Right lobe of liver (tissue), 6 donors: ENCODE data around the gene AKAP7. TPM values are rescaled to one million over a fixed set of nuclear protein-coding genes. Genes with fewer than 3 reads are reported as not detected.

Source experiments
- ATAC-seq, 4 donors: fragments of 200-7000 bp; cut with Tn5 transposase; one replicate each; pipeline ENCODE4 v1.9.1; 2020; ENCODE audit warnings: mild to moderate bottlenecking in 4 of 4, moderate library complexity in 4 of 4
- DNase-seq, 3 donors: peaks; one replicate each; pipeline ENCODE4 v3.0.0-alpha.2; 2020
- H3K27ac ChIP-seq, 3 donors: fragments of 200-600 bp; one replicate each; pipeline ENCODE4 v1.8.0; 2022
- H3K27me3 ChIP-seq, 2 donors: fragments of 200-600 bp; one replicate each; pipeline ENCODE4 v1.8.0; 2022
- H3K36me3 ChIP-seq, 4 donors: fragments of 200-600 bp; sonication (generic) in 1 of 4; one replicate each; pipeline versions ENCODE4 v1.5.1 to v1.8.0; 2017 to 2022; ENCODE audit warnings: control low read depth in 1 of 4
- H3K4me1 ChIP-seq, 4 donors: fragments of 200-600 bp; sonication (generic) in 1 of 4; one replicate each; pipeline versions ENCODE4 v1.5.1 to v1.8.0; 2017 to 2022; ENCODE audit warnings: control low read depth in 1 of 4
- H3K4me3 ChIP-seq, 3 donors: fragments of 200-600 bp; one replicate each; pipeline ENCODE4 v1.8.0; 2022
- H3K9me3 ChIP-seq, 4 donors: fragments of 200-600 bp; sonication (generic) in 1 of 4; one replicate each; pipeline versions ENCODE4 v1.5.1 to v1.8.0; 2017 to 2022; ENCODE audit warnings: control low read depth in 1 of 4
- POLR2A ChIP-seq: fragments of 450-650 bp; IDR thresholded peaks from one replicate; pipeline ENCODE4 v1.6.1; 2017; ENCODE audit warnings: antibody characterized with exemption, mild to moderate bottlenecking
- WGBS: methylation state at CpG from one replicate; pipeline ENCODE4 v1.1.6; 2018; ENCODE audit warnings: low coverage, low lambda C conversion rate; ENCODE audit not compliant: insufficient coverage; ENCODE audit errors: missing lambda C conversion rate; 5-methylcytosine and 5-hydroxymethylcytosine counted together
- intact Hi-C, 2 donors: fragments of 100-400 bp; cut with DNase I; formaldehyde crosslinking; loops; one replicate each; pipeline versions ENCODE4 v1.11.2 to v1.14.1; 2022
- total RNA-seq, 6 experiments: library from RNA; depleted of rRNA in 2 of 6; stranded (reverse); fragments of >200 nt in 2 of 6; fragmentation: NEBNext Ultra II Directional in 3 of 6; extraction: Animal tissue kit (Norgen Biotek cat#: 25700) in 3 of 6; gene quantifications; one replicate each; pipeline versions ENCODE4 v1.1.0 to v1.2.4, GENCODE V29; 2016 to 2023
- TF ChIP-seq, protein P1 (sequence below), 4 donors: fragments of 200-600 bp in 3 of 4; fragments of 450-650 bp in 1 of 4; IDR thresholded peaks; one replicate each; pipeline versions ENCODE4 v1.5.1 to v1.8.0; 2016 to 2022; ENCODE audit warnings: antibody characterized with exemption in 4 of 4, mild to moderate bottlenecking in 2 of 4
- donor health status: DM: no; HTN: yes; CAD: no.
- donor health status: DM: no; HTN: no; CAD: no.
- donor health status: DM: no; HTN: no; CAD: no.
- donor health status: DM: no; HTN: yes; CAD: no.
- donor health status: DM: no; HTN: yes; CAD: no.

AKAP7 gene
- total RNA-seq, 6 experiments from 2014 or later: 8.6 to 16.3 (median 12.6) TPM

GRCh38 chr6:131212913-131213312, 77.6 kb downstream of the AKAP7 start:
- ATAC-seq (no peak), DNase-seq (no peak)
- TF ChIP-seq, protein P1, sequence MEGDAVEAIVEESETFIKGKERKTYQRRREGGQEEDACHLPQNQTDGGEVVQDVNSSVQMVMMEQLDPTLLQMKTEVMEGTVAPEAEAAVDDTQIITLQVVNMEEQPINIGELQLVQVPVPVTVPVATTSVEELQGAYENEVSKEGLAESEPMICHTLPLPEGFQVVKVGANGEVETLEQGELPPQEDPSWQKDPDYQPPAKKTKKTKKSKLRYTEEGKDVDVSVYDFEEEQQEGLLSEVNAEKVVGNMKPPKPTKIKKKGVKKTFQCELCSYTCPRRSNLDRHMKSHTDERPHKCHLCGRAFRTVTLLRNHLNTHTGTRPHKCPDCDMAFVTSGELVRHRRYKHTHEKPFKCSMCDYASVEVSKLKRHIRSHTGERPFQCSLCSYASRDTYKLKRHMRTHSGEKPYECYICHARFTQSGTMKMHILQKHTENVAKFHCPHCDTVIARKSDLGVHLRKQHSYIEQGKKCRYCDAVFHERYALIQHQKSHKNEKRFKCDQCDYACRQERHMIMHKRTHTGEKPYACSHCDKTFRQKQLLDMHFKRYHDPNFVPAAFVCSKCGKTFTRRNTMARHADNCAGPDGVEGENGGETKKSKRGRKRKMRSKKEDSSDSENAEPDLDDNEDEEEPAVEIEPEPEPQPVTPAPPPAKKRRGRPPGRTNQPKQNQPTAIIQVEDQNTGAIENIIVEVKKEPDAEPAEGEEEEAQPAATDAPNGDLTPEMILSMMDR (IDR thresholded peaks at IDR 0.05): no peak
- H3K4me1 ChIP-seq: peaks cover 0 to 16% (median 8%) of the 10 kb centered on the region in 4 donors
- no peaks in the 10 kb centered on the region for H3K27me3 ChIP-seq
- H3K9me3 ChIP-seq: no peaks in the 10 kb centered on the region
- intact Hi-C loops: no loop called here
- 60% methylated on average over 1 of the region's 1 CpG for WGBS
- H3K27ac ChIP-seq: no peak overlapping the region
- H3K36me3 ChIP-seq: no peaks in the 10 kb centered on the region
- no peak overlapping the region for H3K4me3 ChIP-seq

- H3K27ac ChIP-seq: no peak overlapping the region
- TF ChIP-seq, protein P1 (IDR thresholded peaks at IDR 0.05): no peak
- TF ChIP-seq POLR2A: no peak
- WGBS: 51% methylated on average over 3 of the region's 3 CpGs
- H3K9me3 ChIP-seq: no peaks in the 10 kb centered on the region
- H3K4me3 ChIP-seq: no peak overlapping the region
- no peak for DNase-seq
- intact Hi-C loops: no loop called here
- H3K36me3 ChIP-seq: no peaks in the 10 kb centered on the region
- ATAC-seq: peak in 2 of 4 donors; percentile 7 to 28
- H3K4me1 ChIP-seq: peaks cover 0 to 16% (median 8%) of the 10 kb centered on the region in 4 donors
- H3K27me3 ChIP-seq: no peaks in the 10 kb centered on the region
These were observed 78.3 kb downstream of the AKAP7 start for GRCh38 chr6:131213501-131213990.

GRCh38 chr6:131215219-131215618, 80.0 kb downstream of the AKAP7 start:
- intact Hi-C loops: no loop called here
- Histone ChIP-seq H3K27ac (no peak overlapping the region), H3K27me3 (no peaks in the 10 kb centered on the region), H3K4me1 (peaks cover 0 to 16% (median 8%) of the 10 kb centered on the region in 4 donors), H3K4me3 (no peak overlapping the region), H3K9me3 (no peaks in the 10 kb centered on the region), H3K36me3 (no peaks in the 10 kb centered on the region)
- WGBS: 95% methylated on average over 4 of the region's 5 CpGs
- peak in 1 of 4 donors; percentile 15 for ATAC-seq
- TF ChIP-seq, protein P1 (IDR thresholded peaks at IDR 0.05): no peak
- TF ChIP-seq POLR2A: no peak
- DNase-seq: no peak

- no peak for TF ChIP-seq POLR2A
- TF ChIP-seq, protein P1 (IDR thresholded peaks at IDR 0.05): no peak
- intact Hi-C loops: no loop called here
- 18% methylated on average over 4 of the region's 4 CpGs for WGBS
- Histone ChIP-seq H3K27ac (peak overlapping the region in 2 of 3 donors; percentile 17 to 25), H3K9me3 (no peaks in the 10 kb centered on the region), H3K4me3 (no peak overlapping the region), H3K4me1 (peaks cover 0 to 16% (median 8%) of the 10 kb centered on the region in 4 donors), H3K27me3 (no peaks in the 10 kb centered on the region), H3K36me3 (no peaks in the 10 kb centered on the region)
- ATAC-seq (peak; percentile 83 to 93 (median 86)), DNase-seq (no peak)
These were observed 81.0 kb downstream of the AKAP7 start for GRCh38 chr6:131216246-131216645.

GRCh38 chr6:131222773-131223172, 87.5 kb downstream of the AKAP7 start:
- H3K27ac ChIP-seq: no peak overlapping the region
- H3K27me3 ChIP-seq: no peaks in the 10 kb centered on the region
- H3K4me1 ChIP-seq: no peaks in the 10 kb centered on the region
- no peaks in the 10 kb centered on the region for H3K36me3 ChIP-seq
- ATAC-seq (no peak), DNase-seq (no peak)
- WGBS: 91% methylated on average over 2 of the region's 2 CpGs
- intact Hi-C loops: no loop called here
- H3K4me3 ChIP-seq: no peak overlapping the region
- TF ChIP-seq POLR2A: no peak
- TF ChIP-seq, protein P1 (IDR thresholded peaks at IDR 0.05): no peak
- H3K9me3 ChIP-seq: no peaks in the 10 kb centered on the region
